Activated naive CD4-positive, alpha-beta T cell treated with anti-CD3 and anti-CD28 coated beads for 36 hours (primary cell): ENCODE data around the gene ULK1. TPM values are rescaled to one million over a fixed set of nuclear protein-coding genes. Genes with fewer than 3 reads are reported as not detected.

ENCODE experiments used
- CTCF ChIA-PET: fragments of 350-600 bp; sonication (Branson Sonifier 250); formaldehyde crosslinking; loops from one replicate; lab custom pipeline; 2021; ENCODE audit warnings: antibody characterized with exemption; lab: Charles Lee
- DNase-seq: peaks from one replicate; pipeline ENCODE4 v3.0.0-alpha.2; 2020
- H3K27ac Mint-ChIP-seq: one replicate; pipeline ENCODE4 v1.8.0; 2021; ENCODE audit warnings: mild to moderate bottlenecking, mixed read lengths
- H3K27me3 Mint-ChIP-seq: one replicate; pipeline ENCODE4 v1.8.0; 2021; ENCODE audit warnings: low read depth, mixed read lengths
- H3K36me3 Mint-ChIP-seq: one replicate; pipeline ENCODE4 v1.8.0; 2021; ENCODE audit warnings: low read depth, mixed read lengths
- H3K4me1 Mint-ChIP-seq: one replicate; pipeline ENCODE4 v1.8.0; 2021; ENCODE audit warnings: low read depth, mixed read lengths
- H3K4me3 Mint-ChIP-seq: one replicate; pipeline ENCODE4 v1.8.0; 2021; ENCODE audit warnings: mild to moderate bottlenecking, moderate library complexity, mixed read lengths
- H3K9me3 Mint-ChIP-seq: one replicate; pipeline ENCODE4 v1.8.0; 2021; ENCODE audit warnings: mixed read lengths
- intact Hi-C: fragments of 100-400 bp; cut with micrococcal nuclease; formaldehyde crosslinking; loops from one replicate; pipeline ENCODE4 v1.15.1; 2023
- total RNA-seq, 2 experiments: library from RNA; stranded (reverse); gene quantifications; one replicate each; pipeline ENCODE4 v1.2.3, GENCODE V29; 2021

ULK1 gene
- 10 to 100 TPM; 13.6 to 15.6 TPM for total RNA-seq

GRCh38 chr12:131894313-131894860, at the start of gene ULK1:
Gene ULK1, plus strand, starts transcription at chr12:131894622. Its CDS starts 380 bp downstream, at chr12:131895002.
- CTCF ChIA-PET = no interaction called here
- peaks cover 1% of the 10 kb centered on the region for H3K9me3 Mint-ChIP-seq
- H3K27ac Mint-ChIP-seq = no peak within 1 kb of the TSS
- no peaks in the 10 kb centered on the region for H3K36me3 Mint-ChIP-seq
- intact Hi-C loops = loop anchor here (1.0 to 2.0 kb wide), 3 partner anchors 55 to 1023 kb away; partner anchors contain the start of gene EP400
- peak; percentile 91 for DNase-seq
- H3K4me3 Mint-ChIP-seq = peak within 1 kb of the TSS; percentile 79
- H3K27me3 Mint-ChIP-seq = no peaks in the 10 kb centered on the region
- peaks cover 15% of the 10 kb centered on the region for H3K4me1 Mint-ChIP-seq

- CTCF ChIA-PET = no interaction called here
- Mint-ChIP-seq H3K4me3 (no peak overlapping the region), H3K27me3 (no peaks in the 10 kb centered on the region), H3K36me3 (no peaks in the 10 kb centered on the region), H3K4me1 (no peaks in the 10 kb centered on the region), H3K9me3 (no peaks in the 10 kb centered on the region), H3K27ac (no peak overlapping the region)
- DNase-seq = no peak
- intact Hi-C loops = no loop called here
Observed at GRCh38 chr12:131844656-131845055, 49.8 kb upstream of the ULK1 start.

GRCh38 chr12:131845121-131845520, 49.3 kb upstream of the ULK1 start:
- H3K36me3 Mint-ChIP-seq = no peaks in the 10 kb centered on the region

GRCh38 chr12:131847456-131847855, 47.0 kb upstream of the ULK1 start:
- intact Hi-C loops = no loop called here
- H3K27ac Mint-ChIP-seq = no peak overlapping the region
- no peaks in the 10 kb centered on the region for H3K9me3 Mint-ChIP-seq
- CTCF ChIA-PET = no interaction called here
- H3K27me3 Mint-ChIP-seq = no peaks in the 10 kb centered on the region
- no peak overlapping the region for H3K4me3 Mint-ChIP-seq
- DNase-seq = no peak
- no peaks in the 10 kb centered on the region for H3K36me3 Mint-ChIP-seq
- H3K4me1 Mint-ChIP-seq = no peaks in the 10 kb centered on the region

More at GRCh38 chr12:131845121-131845520, 49.3 kb upstream of the ULK1 start:
- Mint-ChIP-seq H3K9me3 (no peaks in the 10 kb centered on the region), H3K27me3 (no peaks in the 10 kb centered on the region), H3K4me3 (no peak overlapping the region), H3K27ac (no peak overlapping the region), H3K4me1 (no peaks in the 10 kb centered on the region)
- intact Hi-C loops = no loop called here
- CTCF ChIA-PET = no interaction called here
- DNase-seq = no peak

- intact Hi-C loops = no loop called here
- Mint-ChIP-seq H3K27me3 (no peaks in the 10 kb centered on the region), H3K27ac (no peak overlapping the region), H3K36me3 (no peaks in the 10 kb centered on the region), H3K4me3 (no peak overlapping the region), H3K4me1 (no peaks in the 10 kb centered on the region), H3K9me3 (no peaks in the 10 kb centered on the region)
- CTCF ChIA-PET = no interaction called here
- no peak for DNase-seq
Observed at GRCh38 chr12:131848753-131849152, 45.7 kb upstream of the ULK1 start.

GRCh38 chr12:131849700-131850553, 44.5 kb upstream of the ULK1 start:
- CTCF ChIA-PET = interaction anchor here (1.2 to 1.4 kb wide), 2 partner anchors 19 to 158 kb away, joined by 3 to 4 read pairs; no protein-coding TSS in a partner anchor
- Mint-ChIP-seq H3K4me3 (no peak overlapping the region), H3K27ac (no peak overlapping the region), H3K27me3 (no peaks in the 10 kb centered on the region), H3K4me1 (no peaks in the 10 kb centered on the region), H3K36me3 (no peaks in the 10 kb centered on the region), H3K9me3 (no peaks in the 10 kb centered on the region)
- DNase-seq = no peak
- intact Hi-C loops = no loop called here

GRCh38 chr12:131850856-131851559, 43.4 kb upstream of the ULK1 start:
- intact Hi-C loops = loop anchor here (1.0 kb wide), 1 partner anchor 98 kb away; the partner anchor contains the start of gene EP400
- Mint-ChIP-seq H3K27me3 (no peaks in the 10 kb centered on the region), H3K4me1 (no peaks in the 10 kb centered on the region), H3K36me3 (no peaks in the 10 kb centered on the region), H3K4me3 (no peak overlapping the region), H3K27ac (no peak overlapping the region), H3K9me3 (no peaks in the 10 kb centered on the region)
- CTCF ChIA-PET = interaction anchor here (1.2 to 1.4 kb wide), 2 partner anchors 20 to 157 kb away, joined by 3 to 4 read pairs; no protein-coding TSS in a partner anchor
- peak; percentile 30 for DNase-seq

- H3K36me3 Mint-ChIP-seq = no peaks in the 10 kb centered on the region
- intact Hi-C loops = loop anchor here (1.0 kb wide), 1 partner anchor 97 kb away; the partner anchor contains the start of gene EP400
- CTCF ChIA-PET = no interaction called here
Observed at GRCh38 chr12:131851741-131852550, 42.5 kb upstream of the ULK1 start.

GRCh38 chr12:131852551-131853299, 41.7 kb upstream of the ULK1 start:
- Mint-ChIP-seq H3K27me3 (no peaks in the 10 kb centered on the region), H3K4me1 (no peaks in the 10 kb centered on the region), H3K36me3 (no peaks in the 10 kb centered on the region), H3K27ac (no peak overlapping the region), H3K9me3 (no peaks in the 10 kb centered on the region), H3K4me3 (no peak overlapping the region)
- CTCF ChIA-PET = no interaction called here
- DNase-seq = no peak
- intact Hi-C loops = no loop called here

More at GRCh38 chr12:131851741-131852550, 42.5 kb upstream of the ULK1 start:
- no peak overlapping the region for H3K27ac Mint-ChIP-seq
- no peaks in the 10 kb centered on the region for H3K9me3 Mint-ChIP-seq
- H3K4me3 Mint-ChIP-seq = no peak overlapping the region
- no peak for DNase-seq
- no peaks in the 10 kb centered on the region for H3K27me3 Mint-ChIP-seq
- H3K4me1 Mint-ChIP-seq = no peaks in the 10 kb centered on the region

GRCh38 chr12:131853832-131854797, 40.3 kb upstream of the ULK1 start:
- Mint-ChIP-seq H3K36me3 (no peaks in the 10 kb centered on the region), H3K4me3 (no peak overlapping the region), H3K4me1 (no peaks in the 10 kb centered on the region), H3K9me3 (no peaks in the 10 kb centered on the region), H3K27ac (no peak overlapping the region), H3K27me3 (no peaks in the 10 kb centered on the region)
- no peak for DNase-seq
- CTCF ChIA-PET = interaction anchor here (0.6 to 0.7 kb wide), 2 partner anchors 259 to 500 kb away, joined by 3 to 4 read pairs; no protein-coding TSS in a partner anchor
- intact Hi-C loops = no loop called here
